GM12878 (cell line): ENCODE results near the gene CKS1B. TPM values are rescaled to one million over a fixed set of nuclear protein-coding genes. Genes with fewer than 3 reads are reported as not detected.

ENCODE experiments used
- ATAC-seq: fragments of 200-7000 bp; cut with Tn5 transposase; 3 replicates; pipeline ENCODE4 v1.9.1; 2020; ENCODE audit warnings: mild to moderate bottlenecking, moderate library complexity
- BruUV-seq: library from RNA; stranded (reverse); fragments of 400-500 nt; replicated peaks from 2 replicates; lab custom pipeline; 2021; lab: Mats Ljungman, UMichigan
- CTCF ChIA-PET: fragments of 300-600 bp; sonication (Branson Sonifier 250); formaldehyde crosslinking; extraction: SDS; loops from one replicate; lab custom pipeline; 2021; ENCODE audit warnings: inconsistent platforms; lab: Yijun Ruan, JAX
- POLR2A ChIA-PET: fragments of 350-600 bp; formaldehyde crosslinking; extraction: SDS; loops from one replicate; lab custom pipeline; 2021; ENCODE audit warnings: inconsistent platforms; lab: Charles Lee
- RAD21 ChIA-PET: fragments of 300-600 bp; sonication (Branson Sonifier 250); formaldehyde crosslinking; loops from one replicate; lab custom pipeline; 2023; ENCODE audit warnings: antibody characterized with exemption; ENCODE audit not compliant: unreplicated experiment; lab: Charles Lee
- SMC1A ChIA-PET: fragments of 300-600 bp; sonication (Branson Sonifier 250); formaldehyde crosslinking; loops from one replicate; lab custom pipeline; 2023; ENCODE audit not compliant: unreplicated experiment, uncharacterized antibody; lab: Charles Lee
- DNase-seq: peaks from one replicate; pipeline ENCODE4 v3.0.0-alpha.2; 2011; ENCODE audit warnings: low read depth, low spot score
- FAIRE-seq: peaks from 3 replicates; lab custom pipeline; 2011; peaks lifted over from hg19 to GRCh38; lab: Jason Lieb, UNC
- H2AFZ ChIP-seq: 2 replicates; pipeline ENCODE4 v1.6.0; 2011; ENCODE audit warnings: low read depth, low read length, control low read depth; ENCODE audit not compliant: control insufficient read depth
- H3K27ac ChIP-seq: 2 replicates; pipeline ENCODE4 v1.5.1; 2011; ENCODE audit warnings: control low read depth; ENCODE audit not compliant: control insufficient read depth, insufficient read depth
- H3K27me3 ChIP-seq, 2 experiments: replicated peaks in 1 of 2; 2 replicates each; pipeline versions ENCODE4 v1.6.0 to v1.6.1; 2011; ENCODE audit warnings: low read length in 1 of 2; ENCODE audit not compliant: control insufficient read depth in 2 of 2, insufficient read depth in 2 of 2
- H3K36me3 ChIP-seq, 2 experiments: 2 replicates each; pipeline ENCODE4 v1.5.1; 2011; ENCODE audit warnings: low read length in 1 of 2; ENCODE audit not compliant: control insufficient read depth in 2 of 2, insufficient read depth in 2 of 2
- H3K4me1 ChIP-seq: 2 replicates; pipeline ENCODE4 v1.6.1; 2011; ENCODE audit warnings: mild to moderate bottlenecking, low read length, moderate library complexity, mixed read lengths; ENCODE audit not compliant: control insufficient read depth, insufficient read depth
- H3K4me2 ChIP-seq: 2 replicates; pipeline ENCODE4 v1.6.0; 2011; ENCODE audit warnings: control low read depth; ENCODE audit not compliant: control insufficient read depth, insufficient read depth
- H3K4me3 ChIP-seq: fragments of 200-600 bp; sonication (generic); 2 replicates; pipeline ENCODE4 v1.5.1; 2016
- H3K79me2 ChIP-seq: 2 replicates; pipeline ENCODE4 v1.6.0; 2011; ENCODE audit warnings: low read length; ENCODE audit not compliant: control insufficient read depth, insufficient read depth
- H3K9ac ChIP-seq: 2 replicates; pipeline ENCODE4 v1.8.0; 2011; ENCODE audit warnings: low read length, control low read depth, mixed read lengths; ENCODE audit not compliant: control insufficient read depth, insufficient read depth
- H3K9me3 ChIP-seq: replicated peaks from 3 replicates; pipeline ENCODE4 v1.5.1; 2011; ENCODE audit warnings: mild to moderate bottlenecking, low read length; ENCODE audit not compliant: control insufficient read depth, insufficient read depth
- H4K20me1 ChIP-seq: 2 replicates; pipeline ENCODE4 v1.6.0; 2011; ENCODE audit not compliant: control insufficient read depth, insufficient read depth
- CREM ChIP-seq: IDR thresholded peaks from 2 replicates; pipeline ENCODE4 v1.6.1; 2014; ENCODE audit warnings: antibody characterized with exemption, low read depth
- EED ChIP-seq: sonication (generic); IDR thresholded peaks from 2 replicates; pipeline ENCODE4 v1.6.1; 2016; ENCODE audit warnings: antibody characterized with exemption, low read depth
- ESRRA ChIP-seq: IDR thresholded peaks from 2 replicates; pipeline ENCODE4 v1.6.1; 2012; ENCODE audit warnings: mild to moderate bottlenecking, low read length, improper control_type of control experiment
- ETV6 ChIP-seq, 2 experiments: fragments of 450-650 bp in 1 of 2; IDR thresholded peaks in 1 of 2; conservative IDR thresholded peaks in 1 of 2; 2 replicates each; pipeline ENCODE4 v1.6.1; 2014; ENCODE audit warnings: antibody characterized with exemption in 1 of 2, borderline replicate concordance in 1 of 2, low read depth in 1 of 2, mild to moderate bottlenecking in 1 of 2, moderate library complexity in 1 of 2
- IKZF2 ChIP-seq, 2 experiments: fragments of 450-650 bp; IDR thresholded peaks; 2 replicates each; pipeline ENCODE4 v1.6.1; 2017; ENCODE audit warnings: mild to moderate bottlenecking in 2 of 2, moderate library complexity in 2 of 2
- IRF4 ChIP-seq: IDR thresholded peaks from 2 replicates; pipeline ENCODE4 v1.6.1; 2011; ENCODE audit warnings: low read depth, low read length
- JUNB ChIP-seq: IDR thresholded peaks from 2 replicates; pipeline ENCODE4 v1.6.1; 2016; ENCODE audit warnings: antibody characterized with exemption, mild to moderate bottlenecking
- MEF2B ChIP-seq: fragments of 450-650 bp; IDR thresholded peaks from 2 replicates; pipeline ENCODE4 v1.6.1; 2018; ENCODE audit warnings: mild to moderate bottlenecking, moderate library complexity; ENCODE audit not compliant: partially characterized antibody, poor library complexity, severe bottlenecking
- MTA2 ChIP-seq: fragments of 450-650 bp; IDR thresholded peaks from 2 replicates; pipeline ENCODE4 v1.6.1; 2016; ENCODE audit warnings: low read depth, mild to moderate bottlenecking, moderate library complexity
- SREBF2 ChIP-seq: IDR thresholded peaks from 2 replicates; pipeline ENCODE4 v1.6.1; 2012; ENCODE audit warnings: mild to moderate bottlenecking, low read length
- SUPT20H ChIP-seq: IDR thresholded peaks from 2 replicates; pipeline ENCODE4 v1.6.1; 2011; ENCODE audit warnings: low read depth, mild to moderate bottlenecking, low read length, moderate library complexity, borderline replicate concordance; ENCODE audit not compliant: control insufficient read depth
- WGBS: methylation state at CpG from one replicate; pipeline ENCODE4 v1.1.6; 2016; ENCODE audit warnings: low lambda C conversion rate; ENCODE audit not compliant: insufficient replicate concordance, insufficient coverage; ENCODE audit errors: missing lambda C conversion rate; 5-methylcytosine and 5-hydroxymethylcytosine counted together
- in situ Hi-C: fragments of 300-500 bp; cut with MboI; formaldehyde crosslinking; loops from 9 replicates; pipeline ENCODE4 v1.14.3; 2018; ENCODE audit warnings: mixed read lengths
- intact Hi-C: fragments of 100-400 bp; cut with micrococcal nuclease; formaldehyde crosslinking; loops from one replicate; pipeline ENCODE4 v1.14.2; 2022; ENCODE audit not compliant: unreplicated experiment
- polyA plus RNA-seq, 11 experiments: library from polyadenylated mRNA; depleted of rRNA in 4 of 11; unstranded in 6 of 11; stranded (reverse) in 5 of 11; fragments of >200 nt; fragmentation: Nextera tagmentation in 4 of 11; fragmentation: Illumina TruSeq in 1 of 11; extraction: Ambion mirVana in 4 of 11; extraction: Trizol in 1 of 11; gene quantifications; 1 replicate in 1 of 11; 2 replicates in 10 of 11; pipeline versions ENCODE4 v1.2.1 to v1.2.3, GENCODE V29; 2011 to 2016; ENCODE audit warnings: inconsistent platforms in 2 of 11, missing spikeins in 2 of 11, low read depth in 1 of 11
- total RNA-seq, 4 experiments: library from RNA; depleted of rRNA in 3 of 4; stranded (reverse); fragments of >200 nt in 3 of 4; fragmentation: Illumina TruSeq in 1 of 4; extraction: Trizol in 1 of 4; gene quantifications; 2 replicates each; pipeline versions ENCODE4 v1.2.1 to v1.2.3, GENCODE V29; 2013 to 2021
- TF ChIP-seq, protein P1 (sequence below): fragments of 450-650 bp; IDR thresholded peaks from 2 replicates; pipeline ENCODE4 v1.6.1; 2017; ENCODE audit warnings: mild to moderate bottlenecking, moderate library complexity
- TF ChIP-seq, protein P2 (sequence below): fragments of 450-650 bp; IDR thresholded peaks from 2 replicates; pipeline ENCODE4 v1.6.1; 2017; ENCODE audit warnings: low read depth, mild to moderate bottlenecking, moderate library complexity
- TF ChIP-seq, protein P3 (sequence below): IDR thresholded peaks from 2 replicates; pipeline ENCODE4 v1.6.1; 2011; ENCODE audit warnings: borderline replicate concordance, low read depth, mild to moderate bottlenecking, moderate library complexity, low read length; ENCODE audit not compliant: insufficient read depth, poor library complexity, severe bottlenecking

Gene CKS1B
- total and polyA plus RNA-seq, 10 of the 15 experiments (the other 5 are each of a cell fraction or from before 2014, with no cell fraction given), result 125 to 608 (median 364) TPM

DNA sequence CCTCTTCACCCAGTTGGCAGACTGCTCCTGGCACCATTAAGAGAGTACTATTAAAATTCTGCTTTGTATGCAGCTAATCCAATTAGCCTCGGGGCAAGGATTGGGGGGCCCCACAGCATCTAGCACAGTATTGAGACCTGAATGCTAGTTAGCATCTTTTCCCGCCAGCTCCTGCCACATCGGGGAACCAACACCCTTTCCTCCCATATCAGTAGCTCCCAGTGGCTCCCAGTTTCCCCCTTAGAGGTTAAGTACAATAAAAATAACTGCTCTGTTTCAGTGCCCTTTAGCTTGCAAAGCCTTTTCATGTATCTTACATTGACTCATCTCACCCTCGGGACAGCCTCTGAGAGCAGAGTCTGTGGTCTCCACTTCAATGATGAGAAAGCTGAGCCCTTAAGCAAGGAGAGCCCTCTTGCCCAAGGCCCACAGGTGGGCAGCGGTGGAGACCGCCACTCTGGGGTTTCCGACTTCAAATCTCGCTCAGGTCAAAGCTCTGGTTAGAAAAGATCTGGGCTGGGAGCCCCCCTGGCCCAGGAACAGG, 33.8 kb upstream of the CKS1B start:
- Histone ChIP-seq H3K27me3 (no peaks in the 10 kb centered on the region), H3K36me3 (peaks cover 0 to 3% of the 10 kb centered on the region in 2 experiments; a peak in 1 of 4 replicates), H3K4me1 (peaks cover 74% of the 10 kb centered on the region), H4K20me1 (no peaks in the 10 kb centered on the region), H3K27ac (peak overlapping the region; percentile 100), H3K4me2 (peak overlapping the region; percentile 100), H3K9me3 (no peaks in the 10 kb centered on the region; the same call in 2 of the 3 replicates), H3K79me2 (peaks cover 59% of the 10 kb centered on the region), H2AFZ (no peak overlapping the region), H3K4me3 (peak overlapping the region; percentile 74), H3K9ac (peak overlapping the region; percentile 98)
- in situ Hi-C loops, result no loop called here
- intact Hi-C loops, result no loop called here
- RAD21 ChIA-PET, result interaction anchor here (0.8 to 2.2 kb wide), 15 partner anchors 59 to 331 kb away, joined by 3 to 15 read pairs (median 5); partner anchors contain the start of genes ADAM15 and KCNN3
- FAIRE-seq, result no peak
- POLR2A ChIA-PET, result interaction anchor here (0.7 to 2.4 kb wide), 17 partner anchors 8 to 382 kb away, joined by 3 to 18 read pairs (median 4); partner anchors contain the start of genes ADAM15, FLAD1, PBXIP1 and PYGO2
- 1% methylated on average over 8 of the region's 8 CpGs for WGBS
- no TSS peak for BruUV-seq
- ATAC-seq, result peak; percentile 32
- DNase-seq, result no peak
- SMC1A ChIA-PET, result interaction anchor here (0.6 to 1.6 kb wide), 12 partner anchors 9 to 381 kb away, joined by 3 to 6 read pairs (median 4); no protein-coding TSS in a partner anchor
- CTCF ChIA-PET, result interaction anchor here (0.7 to 2.8 kb wide), 12 partner anchors 8 to 381 kb away, joined by 3 to 16 read pairs (median 4); no protein-coding TSS in a partner anchor
- peak; percentile 48; the same call in 1 of the 2 replicates for TF ChIP-seq CREM
- TF ChIP-seq JUNB, result peak; percentile 66
- TF ChIP-seq SREBF2, result no peak
- TF ChIP-seq ESRRA, result no peak
- no peak for TF ChIP-seq SUPT20H
- TF ChIP-seq EED, result peak; percentile 81
- TF ChIP-seq IKZF2 (IDR thresholded peaks at IDR 0.05), result peak; percentile 24 to 44; a peak in 3 of 4 replicates
- TF ChIP-seq IRF4, result 0 out of 2 replicates have a peak, but pooled peaks have one; percentile 6
- peak in 1 of 2 experiments; percentile 64; a peak in 2 of 4 replicates for TF ChIP-seq ETV6 (conservative IDR thresholded peaks at IDR 0.05 in 1 of 2, IDR thresholded peaks at IDR 0.05 in 1 of 2; ENCODE audit: borderline replicate concordance in 1 of 2, low read depth in 1 of 2)
- TF ChIP-seq MEF2B, result peak; percentile 53
- TF ChIP-seq, protein P1, sequence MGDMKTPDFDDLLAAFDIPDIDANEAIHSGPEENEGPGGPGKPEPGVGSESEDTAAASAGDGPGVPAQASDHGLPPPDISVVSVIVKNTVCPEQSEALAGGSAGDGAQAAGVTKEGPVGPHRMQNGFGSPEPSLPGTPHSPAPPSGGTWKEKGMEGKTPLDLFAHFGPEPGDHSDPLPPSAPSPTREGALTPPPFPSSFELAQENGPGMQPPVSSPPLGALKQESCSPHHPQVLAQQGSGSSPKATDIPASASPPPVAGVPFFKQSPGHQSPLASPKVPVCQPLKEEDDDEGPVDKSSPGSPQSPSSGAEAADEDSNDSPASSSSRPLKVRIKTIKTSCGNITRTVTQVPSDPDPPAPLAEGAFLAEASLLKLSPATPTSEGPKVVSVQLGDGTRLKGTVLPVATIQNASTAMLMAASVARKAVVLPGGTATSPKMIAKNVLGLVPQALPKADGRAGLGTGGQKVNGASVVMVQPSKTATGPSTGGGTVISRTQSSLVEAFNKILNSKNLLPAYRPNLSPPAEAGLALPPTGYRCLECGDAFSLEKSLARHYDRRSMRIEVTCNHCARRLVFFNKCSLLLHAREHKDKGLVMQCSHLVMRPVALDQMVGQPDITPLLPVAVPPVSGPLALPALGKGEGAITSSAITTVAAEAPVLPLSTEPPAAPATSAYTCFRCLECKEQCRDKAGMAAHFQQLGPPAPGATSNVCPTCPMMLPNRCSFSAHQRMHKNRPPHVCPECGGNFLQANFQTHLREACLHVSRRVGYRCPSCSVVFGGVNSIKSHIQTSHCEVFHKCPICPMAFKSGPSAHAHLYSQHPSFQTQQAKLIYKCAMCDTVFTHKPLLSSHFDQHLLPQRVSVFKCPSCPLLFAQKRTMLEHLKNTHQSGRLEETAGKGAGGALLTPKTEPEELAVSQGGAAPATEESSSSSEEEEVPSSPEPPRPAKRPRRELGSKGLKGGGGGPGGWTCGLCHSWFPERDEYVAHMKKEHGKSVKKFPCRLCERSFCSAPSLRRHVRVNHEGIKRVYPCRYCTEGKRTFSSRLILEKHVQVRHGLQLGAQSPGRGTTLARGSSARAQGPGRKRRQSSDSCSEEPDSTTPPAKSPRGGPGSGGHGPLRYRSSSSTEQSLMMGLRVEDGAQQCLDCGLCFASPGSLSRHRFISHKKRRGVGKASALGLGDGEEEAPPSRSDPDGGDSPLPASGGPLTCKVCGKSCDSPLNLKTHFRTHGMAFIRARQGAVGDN, result 0 out of 2 replicates have a peak, but pooled peaks have one; percentile 27
- TF ChIP-seq, protein P2, sequence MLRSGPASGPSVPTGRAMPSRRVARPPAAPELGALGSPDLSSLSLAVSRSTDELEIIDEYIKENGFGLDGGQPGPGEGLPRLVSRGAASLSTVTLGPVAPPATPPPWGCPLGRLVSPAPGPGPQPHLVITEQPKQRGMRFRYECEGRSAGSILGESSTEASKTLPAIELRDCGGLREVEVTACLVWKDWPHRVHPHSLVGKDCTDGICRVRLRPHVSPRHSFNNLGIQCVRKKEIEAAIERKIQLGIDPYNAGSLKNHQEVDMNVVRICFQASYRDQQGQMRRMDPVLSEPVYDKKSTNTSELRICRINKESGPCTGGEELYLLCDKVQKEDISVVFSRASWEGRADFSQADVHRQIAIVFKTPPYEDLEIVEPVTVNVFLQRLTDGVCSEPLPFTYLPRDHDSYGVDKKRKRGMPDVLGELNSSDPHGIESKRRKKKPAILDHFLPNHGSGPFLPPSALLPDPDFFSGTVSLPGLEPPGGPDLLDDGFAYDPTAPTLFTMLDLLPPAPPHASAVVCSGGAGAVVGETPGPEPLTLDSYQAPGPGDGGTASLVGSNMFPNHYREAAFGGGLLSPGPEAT, result no peak; the same call in 1 of the 2 replicates
- TF ChIP-seq, protein P3, sequence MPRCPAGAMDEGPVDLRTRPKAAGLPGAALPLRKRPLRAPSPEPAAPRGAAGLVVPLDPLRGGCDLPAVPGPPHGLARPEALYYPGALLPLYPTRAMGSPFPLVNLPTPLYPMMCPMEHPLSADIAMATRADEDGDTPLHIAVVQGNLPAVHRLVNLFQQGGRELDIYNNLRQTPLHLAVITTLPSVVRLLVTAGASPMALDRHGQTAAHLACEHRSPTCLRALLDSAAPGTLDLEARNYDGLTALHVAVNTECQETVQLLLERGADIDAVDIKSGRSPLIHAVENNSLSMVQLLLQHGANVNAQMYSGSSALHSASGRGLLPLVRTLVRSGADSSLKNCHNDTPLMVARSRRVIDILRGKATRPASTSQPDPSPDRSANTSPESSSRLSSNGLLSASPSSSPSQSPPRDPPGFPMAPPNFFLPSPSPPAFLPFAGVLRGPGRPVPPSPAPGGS, result peak; percentile 26
- peak; percentile 31; the same call in 1 of the 2 replicates for TF ChIP-seq MTA2
